Kidney epithelial cell (primary cell): ENCODE results near the gene ACAD11. TPM values are rescaled to one million over a fixed set of nuclear protein-coding genes. Genes with fewer than 3 reads are reported as not detected.

Experiments
- DNase-seq: peaks from one replicate; pipeline ENCODE4 v3.0.0-alpha.2; 2010; ENCODE audit warnings: low read depth
- H3K27me3 ChIP-seq: 2 replicates; pipeline ENCODE4 v1.6.0; 2011; ENCODE audit warnings: low read length; ENCODE audit not compliant: control insufficient read depth, insufficient read depth
- H3K36me3 ChIP-seq: 2 replicates; pipeline ENCODE4 v1.5.1; 2011; ENCODE audit warnings: low read length; ENCODE audit not compliant: control insufficient read depth, insufficient read depth
- H3K4me3 ChIP-seq: 2 replicates; pipeline ENCODE4 v1.5.1; 2011; ENCODE audit warnings: low read depth, mild to moderate bottlenecking, control low read depth, low read length
- total RNA-seq: library from RNA; depleted of rRNA; stranded (reverse); fragments of >200 nt; gene quantifications from 2 replicates; pipeline ENCODE4 v1.2.3, GENCODE V29; 2015
- TF ChIP-seq, protein P1 (sequence below): IDR thresholded peaks from 2 replicates; pipeline ENCODE4 v1.5.1; 2011; ENCODE audit warnings: mild to moderate bottlenecking, moderate library complexity, low read length, control low read depth, inconsistent platforms; ENCODE audit not compliant: insufficient read depth, poor library complexity, severe bottlenecking

The ACAD11 gene
- total RNA-seq, 1 donor from 2014 or later: 24.7 TPM

- H3K4me3 ChIP-seq: no peak overlapping the region
- DNase-seq: no peak
- TF ChIP-seq, protein P1, sequence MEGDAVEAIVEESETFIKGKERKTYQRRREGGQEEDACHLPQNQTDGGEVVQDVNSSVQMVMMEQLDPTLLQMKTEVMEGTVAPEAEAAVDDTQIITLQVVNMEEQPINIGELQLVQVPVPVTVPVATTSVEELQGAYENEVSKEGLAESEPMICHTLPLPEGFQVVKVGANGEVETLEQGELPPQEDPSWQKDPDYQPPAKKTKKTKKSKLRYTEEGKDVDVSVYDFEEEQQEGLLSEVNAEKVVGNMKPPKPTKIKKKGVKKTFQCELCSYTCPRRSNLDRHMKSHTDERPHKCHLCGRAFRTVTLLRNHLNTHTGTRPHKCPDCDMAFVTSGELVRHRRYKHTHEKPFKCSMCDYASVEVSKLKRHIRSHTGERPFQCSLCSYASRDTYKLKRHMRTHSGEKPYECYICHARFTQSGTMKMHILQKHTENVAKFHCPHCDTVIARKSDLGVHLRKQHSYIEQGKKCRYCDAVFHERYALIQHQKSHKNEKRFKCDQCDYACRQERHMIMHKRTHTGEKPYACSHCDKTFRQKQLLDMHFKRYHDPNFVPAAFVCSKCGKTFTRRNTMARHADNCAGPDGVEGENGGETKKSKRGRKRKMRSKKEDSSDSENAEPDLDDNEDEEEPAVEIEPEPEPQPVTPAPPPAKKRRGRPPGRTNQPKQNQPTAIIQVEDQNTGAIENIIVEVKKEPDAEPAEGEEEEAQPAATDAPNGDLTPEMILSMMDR: no peak
- H3K36me3 ChIP-seq: no peaks in the 10 kb centered on the region
- no peaks in the 10 kb centered on the region for H3K27me3 ChIP-seq
These were observed 122.3 kb downstream of the ACAD11 start for GRCh38 chr3:132537297-132537696.

DNA sequence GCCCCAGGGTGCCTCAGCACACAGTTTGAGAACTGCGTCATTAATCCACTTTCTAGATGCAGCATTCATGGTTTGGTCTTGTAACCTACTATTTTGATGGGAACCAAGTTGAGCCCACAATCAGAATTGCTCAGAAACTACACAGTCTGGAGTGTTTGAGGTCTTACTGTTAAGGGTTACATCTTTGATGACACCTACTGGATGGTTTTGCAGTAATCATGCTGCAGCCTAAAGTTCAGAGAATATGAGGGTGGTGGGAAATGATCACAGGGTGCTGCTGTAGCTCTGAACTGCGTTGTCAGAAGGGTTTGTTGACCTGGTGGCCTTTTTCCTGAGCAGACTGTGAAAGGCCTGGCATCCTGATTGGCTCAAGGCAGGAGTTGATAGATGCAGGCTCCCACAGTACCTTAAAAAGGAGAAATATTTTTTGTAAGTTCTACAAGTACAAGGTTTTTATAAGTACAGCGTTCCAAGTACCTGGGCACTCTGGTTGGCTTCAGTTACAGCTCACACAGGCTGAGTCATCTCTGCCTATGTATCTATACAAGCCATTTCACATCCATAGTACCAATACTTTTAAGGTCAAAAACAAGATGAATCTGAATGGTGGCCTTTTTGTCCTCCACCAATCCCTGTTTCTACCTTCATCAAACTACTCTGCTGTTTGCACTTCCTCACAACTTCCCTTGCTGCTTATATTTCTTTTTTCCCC lies 123.0 kb downstream of the ACAD11 start:
- H3K27me3 ChIP-seq: no peaks in the 10 kb centered on the region
- H3K36me3 ChIP-seq: no peaks in the 10 kb centered on the region
- TF ChIP-seq, protein P1: no peak
- no peak overlapping the region for H3K4me3 ChIP-seq
- DNase-seq: no peak

GRCh38 chr3:132535575-132536441 lies 123.8 kb downstream of the ACAD11 start:
- Histone ChIP-seq H3K27me3 (no peaks in the 10 kb centered on the region), H3K4me3 (no peak overlapping the region), H3K36me3 (no peaks in the 10 kb centered on the region)
- TF ChIP-seq, protein P1: peak; percentile 54
- DNase-seq: peak; percentile 37

GRCh38 chr3:132530624-132531023 lies 129.0 kb downstream of the ACAD11 start:
- no peak for DNase-seq
- no peaks in the 10 kb centered on the region for H3K36me3 ChIP-seq
- TF ChIP-seq, protein P1: no peak

GRCh38 chr3:132522353-132522752 lies 137.3 kb downstream of the ACAD11 start:
- H3K36me3 ChIP-seq: no peaks in the 10 kb centered on the region
- TF ChIP-seq, protein P1: no peak

More at GRCh38 chr3:132530624-132531023, 129.0 kb downstream of the ACAD11 start:
- no peak overlapping the region for H3K4me3 ChIP-seq
- H3K27me3 ChIP-seq: no peaks in the 10 kb centered on the region

DNA sequence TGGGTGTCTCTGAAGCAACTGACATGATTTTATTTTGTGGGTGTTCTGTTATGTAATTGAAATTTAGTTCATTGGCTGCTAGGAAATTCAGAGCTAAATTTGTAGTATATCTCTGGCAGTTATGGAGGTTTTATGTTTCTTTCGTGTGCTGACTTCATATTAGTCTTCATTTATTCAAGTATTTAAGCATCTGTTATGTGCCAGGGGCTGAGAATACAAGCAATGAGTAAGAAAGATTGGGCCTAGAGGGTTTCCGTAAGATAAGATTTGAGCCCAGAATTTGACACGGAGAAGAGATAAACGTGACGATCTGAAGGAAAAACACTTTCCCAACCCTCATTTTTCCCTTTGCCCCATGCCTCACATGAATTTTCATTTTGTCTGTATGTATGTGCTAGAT lies 137.7 kb downstream of the ACAD11 start:
- Histone ChIP-seq H3K36me3 (no peaks in the 10 kb centered on the region), H3K4me3 (no peak overlapping the region), H3K27me3 (no peaks in the 10 kb centered on the region)
- TF ChIP-seq, protein P1: no peak
- no peak for DNase-seq

More at GRCh38 chr3:132522353-132522752, 137.3 kb downstream of the ACAD11 start:
- no peaks in the 10 kb centered on the region for H3K27me3 ChIP-seq
- H3K4me3 ChIP-seq: no peak overlapping the region
- no peak for DNase-seq
